HG03159 (cell line): Measurements from ENCODE around the gene FGF1.

ENCODE experiments used
- ATAC-seq: cut with Tn5 transposase; IDR thresholded peaks from one replicate; pipeline ENCODE4 v1.9.1; 2021; ENCODE audit warnings: mild to moderate bottlenecking, moderate library complexity; ENCODE audit not compliant: unreplicated experiment

The FGF1 gene

DNA sequence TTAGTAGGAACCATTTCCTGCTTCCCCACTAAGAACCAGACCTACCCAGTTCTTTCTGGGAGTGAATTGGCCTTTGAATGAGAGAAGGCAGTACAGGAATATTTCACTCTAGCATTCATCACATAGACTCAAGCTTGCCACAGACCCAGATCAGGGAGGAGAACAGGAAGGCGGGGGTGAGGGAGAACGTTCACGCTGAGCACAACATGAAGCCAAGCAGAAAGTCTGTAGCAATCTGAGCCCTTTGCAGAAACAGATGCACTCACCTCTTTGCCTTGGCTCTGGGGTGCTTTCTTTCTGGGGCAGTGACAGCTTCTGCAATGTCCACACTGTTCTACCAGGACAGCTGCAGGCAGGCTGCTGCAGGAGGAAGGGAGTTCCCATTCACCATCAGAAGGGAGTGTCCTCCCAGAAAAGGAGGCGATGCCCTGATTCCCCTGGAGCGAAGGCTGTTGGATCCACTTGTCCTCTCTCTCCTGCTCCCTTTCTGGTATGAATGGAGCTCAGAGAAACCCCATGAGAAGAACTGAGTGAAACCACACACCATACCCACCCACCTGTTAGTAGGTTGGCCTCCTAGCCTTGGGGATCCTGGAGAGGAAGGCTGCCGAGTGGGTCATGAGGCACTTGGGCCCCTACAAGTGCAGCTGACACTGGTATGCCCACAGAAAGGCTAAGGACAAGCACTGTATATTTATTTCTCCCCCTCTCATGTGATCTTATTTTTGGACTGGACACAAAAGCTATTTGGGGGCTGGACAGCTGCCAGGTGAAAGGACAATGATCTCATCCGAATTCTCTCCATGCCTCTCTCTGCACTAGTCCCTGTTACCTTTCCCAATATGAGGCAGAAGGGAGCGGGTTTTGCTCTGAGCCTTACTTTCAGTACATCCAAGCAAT is 11.7 kb upstream of the FGF1 start:
- no peak for ATAC-seq

DNA sequence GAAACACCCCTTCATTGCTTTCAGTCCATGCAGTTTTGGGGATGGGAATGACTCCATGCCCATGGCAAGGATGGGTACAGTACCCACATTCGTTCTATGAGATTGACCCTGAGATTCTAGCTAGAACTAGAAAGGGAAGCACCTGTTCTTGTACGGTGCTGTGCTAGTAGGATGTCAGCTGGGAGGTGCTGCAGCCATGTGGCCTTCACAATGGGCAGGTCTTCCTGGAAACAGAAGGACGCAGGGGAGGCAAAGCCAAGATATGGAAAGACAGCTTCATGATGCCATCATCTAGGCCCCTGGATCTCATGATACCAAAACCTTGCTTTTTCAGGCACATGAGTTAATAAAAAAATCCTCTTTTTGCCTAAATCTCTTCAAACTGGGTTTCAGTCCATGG is 10.5 kb upstream of the FGF1 start:
- ATAC-seq = no peak

DNA sequence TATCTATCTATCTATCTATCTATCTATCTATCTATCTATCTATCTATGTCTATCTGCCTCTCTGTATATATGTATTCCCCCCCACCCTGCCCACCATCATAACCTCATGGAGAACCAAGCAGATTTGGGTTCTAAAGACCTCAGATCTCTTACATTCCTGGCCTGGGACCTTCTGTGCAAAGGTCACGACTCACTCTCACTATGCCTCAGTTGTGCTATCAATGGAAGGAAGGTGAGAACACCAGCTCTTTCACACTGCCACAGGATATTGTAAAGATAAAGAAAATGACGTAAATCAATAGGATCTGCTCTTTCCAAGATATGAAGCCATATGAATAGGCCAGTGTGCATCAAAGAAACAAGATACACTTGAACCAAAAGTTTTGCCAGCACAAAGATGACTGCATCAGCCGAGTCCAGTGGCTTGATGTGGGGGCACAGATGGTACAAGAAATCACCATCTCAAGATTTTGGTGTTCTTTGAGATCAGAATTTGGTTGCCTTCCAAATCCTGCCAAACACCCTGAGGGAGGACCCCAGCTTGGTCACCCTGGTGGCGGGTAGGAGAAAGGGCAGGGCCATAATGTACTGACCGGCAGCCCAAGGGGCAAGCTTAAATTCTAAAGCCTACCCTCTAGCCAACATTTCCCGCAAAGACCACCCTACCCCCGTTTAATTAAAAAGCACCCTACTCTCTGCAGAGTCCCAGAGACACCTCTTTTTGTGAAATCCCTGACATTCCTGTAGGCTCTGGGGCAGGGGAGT is 8.4 kb upstream of the FGF1 start:
- no peak for ATAC-seq

DNA sequence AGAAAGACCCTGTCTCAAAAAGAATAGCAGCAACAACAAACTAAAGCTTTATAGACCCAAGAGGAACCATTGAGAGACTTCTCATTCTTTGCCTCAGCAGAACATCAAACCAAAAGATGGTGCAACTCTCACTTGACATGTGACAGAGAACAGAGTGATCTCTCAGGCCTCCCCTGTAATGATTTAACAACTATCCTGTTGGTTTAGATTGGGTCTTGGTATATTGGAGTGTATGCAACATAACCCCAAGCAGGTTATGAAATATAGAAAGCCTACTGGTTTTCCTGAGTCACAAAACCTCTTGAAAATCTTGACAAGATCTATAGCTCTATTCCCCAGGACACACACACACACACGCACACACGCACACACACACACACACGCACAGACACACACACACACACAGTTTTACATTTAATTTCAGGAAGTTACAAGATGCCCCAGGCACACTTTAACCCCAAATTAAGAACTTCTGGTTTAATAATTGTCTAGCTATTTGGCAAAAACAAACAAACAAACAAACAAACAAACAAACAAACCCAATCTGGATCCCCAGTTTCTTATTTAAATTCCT is 6.5 kb upstream of the FGF1 start:
- no peak for ATAC-seq

DNA sequence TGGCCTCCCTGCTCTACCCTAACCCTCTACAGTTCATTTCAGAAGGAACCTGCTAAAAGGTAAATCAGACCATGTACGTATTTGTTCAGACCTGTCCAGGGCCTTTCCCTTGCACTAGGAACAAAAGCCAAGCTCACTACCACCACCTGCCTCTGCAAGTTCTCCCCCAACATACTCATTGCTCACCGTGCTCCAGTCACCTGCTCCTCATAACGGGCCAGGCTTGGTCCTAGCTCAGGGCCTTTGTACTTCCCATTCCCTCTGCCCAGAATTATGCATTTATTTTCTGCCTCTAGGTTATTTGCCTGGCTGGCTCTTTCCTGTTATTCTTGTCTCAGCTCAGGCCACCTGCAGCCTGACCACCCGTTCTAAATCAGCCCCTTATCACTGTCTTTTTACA is 4.8 kb upstream of the FGF1 start:
- ATAC-seq = no peak

DNA sequence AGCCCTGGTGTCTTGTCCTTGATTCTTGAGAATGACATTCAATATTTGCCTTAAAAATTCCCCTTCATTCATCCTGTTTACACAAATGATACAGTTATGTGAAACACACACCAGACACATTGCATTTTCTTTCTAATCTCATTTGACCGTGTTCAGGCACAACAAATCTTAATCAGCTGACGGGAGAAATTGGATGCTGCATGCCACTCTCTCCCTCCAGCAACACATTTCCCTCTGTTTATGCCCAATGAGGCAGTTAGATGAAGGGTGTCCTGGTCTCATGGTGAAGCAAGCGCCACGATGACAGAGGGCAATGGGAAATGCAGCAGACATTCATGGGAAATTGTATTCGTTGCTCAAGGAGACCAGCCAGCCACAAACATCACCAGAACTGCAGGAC is 3.2 kb upstream of the FGF1 start:
- no peak for ATAC-seq

DNA sequence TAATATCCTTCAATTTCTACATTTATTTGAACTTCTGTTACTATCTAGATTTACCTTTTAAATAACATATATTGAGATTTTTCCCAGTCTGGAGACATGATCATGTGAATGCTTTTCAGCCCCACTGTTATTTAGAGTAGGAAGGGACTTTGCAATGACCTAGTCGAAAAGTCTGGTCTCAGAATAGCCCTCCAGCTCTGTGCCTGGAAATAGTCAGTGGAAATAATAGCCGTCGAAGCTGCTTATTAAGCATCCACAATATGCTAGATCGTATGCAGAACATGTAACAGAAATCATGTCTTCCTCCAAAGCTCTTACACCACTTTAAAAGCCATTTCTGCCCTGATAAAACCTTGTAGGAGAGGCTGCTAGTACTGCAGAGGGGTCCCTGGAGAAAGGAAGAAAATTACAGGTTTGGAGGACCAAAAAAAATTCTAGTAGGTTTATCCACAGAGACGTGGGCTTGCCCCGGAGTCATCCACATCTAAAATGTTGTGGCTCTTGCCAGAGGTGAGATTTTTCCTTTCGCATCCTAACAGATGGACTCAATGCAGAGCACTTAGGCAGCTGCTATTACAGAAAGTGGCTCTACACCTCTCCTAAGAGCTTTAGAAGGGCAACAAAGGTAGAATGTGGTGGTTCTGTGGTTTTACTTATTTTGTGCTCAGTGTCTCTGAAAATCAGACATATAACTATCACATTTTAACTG is 2.5 kb upstream of the FGF1 start:
- ATAC-seq = no peak

DNA sequence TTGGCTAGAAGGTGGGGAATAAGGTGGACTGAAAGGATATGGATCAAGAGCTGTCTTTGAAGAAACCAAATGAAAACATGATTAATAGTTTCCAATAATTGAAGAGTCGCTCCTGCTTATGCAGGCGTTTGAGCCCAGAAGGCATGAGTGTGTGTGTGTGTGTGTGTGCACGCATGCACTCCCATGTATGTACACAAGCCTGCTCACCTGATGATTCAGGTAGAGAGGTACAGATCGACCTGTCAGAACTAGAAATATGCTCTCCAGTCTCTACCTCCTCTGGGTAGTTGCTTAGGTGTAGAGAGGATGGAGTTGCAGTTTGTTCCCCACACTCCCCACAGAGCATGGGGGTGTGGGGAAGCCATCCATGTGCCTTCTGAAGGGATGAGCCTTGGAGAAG is 1.1 kb upstream of the FGF1 start:
- ATAC-seq = no peak

DNA sequence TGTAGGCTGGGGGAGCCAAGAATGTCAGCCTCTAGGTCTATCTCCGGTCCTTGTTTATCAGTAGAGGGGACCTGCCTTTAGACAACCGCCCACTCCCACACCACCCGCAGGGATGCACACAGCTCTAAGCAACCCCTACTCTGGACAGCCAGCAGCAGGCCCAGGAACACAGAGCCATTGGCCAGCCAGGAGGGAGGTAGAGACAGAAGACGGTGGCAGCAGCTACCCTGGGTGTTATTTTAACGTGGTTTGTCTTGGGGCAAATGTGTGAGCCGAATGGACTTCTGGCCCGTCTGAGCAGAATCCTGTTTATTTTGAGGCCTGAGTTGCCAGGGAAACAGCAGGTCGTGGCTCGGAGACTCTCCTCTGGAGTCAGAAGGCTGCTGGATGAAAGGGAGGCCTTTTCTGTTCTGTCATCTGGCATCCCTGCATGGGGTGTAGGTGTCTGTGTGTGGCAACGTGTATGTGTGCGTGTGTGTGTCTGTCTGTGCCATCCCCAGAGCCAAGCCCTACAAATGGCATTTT is 382 bp upstream of the FGF1 start:
- ATAC-seq = no peak

DNA sequence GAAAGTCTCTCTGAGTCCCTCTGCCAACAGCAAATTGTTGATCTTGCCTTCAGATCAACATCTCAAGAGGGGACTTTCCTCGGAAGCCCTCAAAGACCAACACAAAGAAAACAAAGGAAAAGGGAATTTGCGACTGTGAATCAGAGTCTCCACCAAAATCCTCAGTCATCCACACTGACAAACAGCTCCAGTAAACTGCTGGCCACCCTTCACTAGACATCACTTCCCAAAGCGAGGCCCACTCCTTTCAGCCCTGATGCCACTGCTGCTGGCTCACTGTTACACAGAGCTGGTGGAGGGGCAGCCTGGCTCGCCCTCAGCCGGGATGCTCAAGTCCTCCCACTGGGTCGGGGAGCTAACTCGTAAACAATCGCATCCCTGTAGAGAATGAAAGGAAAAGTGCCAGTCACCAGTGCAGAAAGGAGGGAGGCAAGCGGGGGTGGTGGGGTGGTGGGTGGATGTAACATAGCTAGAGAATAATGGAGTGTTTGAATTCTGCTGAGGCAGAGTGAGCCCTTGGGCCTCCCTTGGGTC is 1.3 kb downstream of the FGF1 start:
- ATAC-seq = no peak

DNA sequence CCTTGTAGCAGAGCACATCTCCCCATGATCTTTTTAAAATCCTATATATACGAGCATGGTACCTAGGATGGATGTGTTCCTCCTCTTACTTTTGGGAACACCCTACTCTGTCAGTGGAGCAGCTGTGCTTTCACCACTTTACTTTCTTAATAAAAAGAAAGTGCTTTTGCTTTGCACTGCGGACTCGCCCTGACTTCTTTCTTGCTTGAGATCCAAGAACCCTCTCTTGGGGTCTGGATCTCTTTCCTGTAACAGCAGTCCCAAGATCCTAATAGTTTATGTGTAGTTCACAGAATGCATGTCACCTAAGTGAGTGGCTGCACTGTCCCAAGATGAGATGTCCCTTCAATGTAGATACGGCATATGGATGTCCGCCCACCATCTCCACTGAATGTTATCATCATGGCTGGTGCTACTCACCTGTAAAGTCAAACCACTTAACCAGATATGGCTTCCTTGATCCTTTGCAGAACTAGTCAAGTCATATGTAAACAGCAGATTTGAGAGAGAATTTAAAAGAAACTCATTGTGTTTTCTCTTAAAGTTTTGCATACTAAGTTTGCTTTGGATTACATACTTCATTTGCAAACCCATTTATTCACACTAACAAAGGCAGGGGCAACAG is 1.9 kb downstream of the FGF1 start:
- ATAC-seq = no peak

DNA sequence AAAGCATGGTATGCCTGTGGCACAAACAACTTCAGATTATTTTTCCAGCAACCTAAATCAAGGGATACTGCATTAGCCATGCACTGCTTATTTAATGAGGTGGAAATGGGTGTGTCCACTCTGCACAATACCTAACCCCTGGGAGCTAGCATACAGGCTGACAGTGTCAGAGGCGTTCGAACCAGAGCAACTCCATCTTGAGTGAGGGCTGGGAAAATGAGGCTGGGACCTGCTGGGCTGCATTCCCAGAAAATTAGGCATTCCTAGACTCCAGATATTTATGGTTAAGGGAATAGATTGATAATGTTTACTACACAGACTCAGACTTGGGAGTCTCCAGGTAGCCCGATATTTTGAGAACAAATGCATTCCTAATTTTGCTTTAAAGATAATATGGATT is 2.8 kb downstream of the FGF1 start:
- no peak for ATAC-seq

DNA sequence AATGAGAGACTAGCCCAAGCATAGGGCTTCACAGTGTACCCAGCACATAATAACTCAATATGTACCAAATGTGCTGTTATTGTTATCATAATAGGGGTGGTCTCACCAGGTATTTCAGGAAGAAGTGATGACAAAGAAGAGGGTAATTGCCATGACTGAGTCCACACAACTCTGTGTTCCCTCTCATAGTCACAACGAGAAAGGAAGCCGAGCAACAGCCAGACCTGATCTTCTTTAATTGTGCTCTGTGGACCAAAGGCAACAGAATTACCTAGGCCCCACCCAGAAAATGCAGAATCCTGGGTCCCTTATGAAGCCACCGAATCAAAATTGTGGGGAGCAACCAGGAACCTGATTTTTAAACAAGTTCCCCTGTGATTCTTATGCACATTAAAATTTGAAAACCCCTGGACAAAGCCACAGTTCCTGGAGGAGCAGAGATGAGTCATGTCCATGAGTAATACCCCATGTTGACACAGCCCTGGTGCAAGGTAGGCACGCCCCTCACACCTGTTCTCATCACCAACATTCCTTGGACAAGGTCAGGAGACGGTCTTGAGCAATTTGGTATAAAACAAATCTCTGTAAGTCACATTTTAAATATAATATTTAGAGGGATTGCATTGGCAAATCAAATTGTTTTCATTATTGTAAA is 5.2 kb downstream of the FGF1 start:
- no peak for ATAC-seq

DNA sequence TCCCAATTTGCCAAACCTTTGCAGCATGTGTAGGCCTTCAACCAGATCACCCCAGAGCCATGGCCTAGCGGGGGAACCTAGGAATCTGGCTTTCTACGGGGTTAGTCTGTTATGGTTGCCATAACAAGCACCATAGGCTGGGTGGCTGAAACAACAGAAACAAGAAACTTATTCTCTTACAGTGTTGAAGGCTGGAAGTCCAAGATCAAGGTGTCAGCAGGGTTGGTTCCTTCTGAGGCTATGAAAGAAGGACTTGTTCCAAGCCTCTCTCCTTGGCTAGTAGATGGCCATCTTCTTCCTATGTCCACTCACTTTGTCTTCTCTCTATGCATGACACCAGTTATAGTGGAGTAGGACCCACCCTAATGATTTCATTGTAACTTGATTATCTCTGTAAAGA is 6.1 kb downstream of the FGF1 start:
- no peak for ATAC-seq

DNA sequence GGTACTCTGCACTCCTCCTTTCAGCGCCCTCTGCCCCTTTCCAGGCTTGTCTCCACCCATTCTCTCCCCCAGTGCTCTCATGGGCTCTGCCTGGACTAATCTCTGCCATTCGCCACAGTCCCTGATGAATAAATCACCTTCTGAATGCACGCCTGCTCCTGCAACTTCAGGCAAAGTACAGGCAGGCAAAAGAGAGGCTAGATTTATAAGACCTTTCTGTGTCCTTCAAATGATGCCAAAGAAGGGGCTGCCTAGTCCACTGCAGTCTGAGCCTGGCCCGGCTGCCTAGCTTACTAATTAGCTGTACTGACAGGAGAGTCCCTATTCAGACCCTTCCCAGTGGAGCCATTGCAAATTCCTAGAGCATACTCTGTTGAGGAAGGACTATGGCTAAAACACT is 7.4 kb downstream of the FGF1 start:
- no peak for ATAC-seq

DNA sequence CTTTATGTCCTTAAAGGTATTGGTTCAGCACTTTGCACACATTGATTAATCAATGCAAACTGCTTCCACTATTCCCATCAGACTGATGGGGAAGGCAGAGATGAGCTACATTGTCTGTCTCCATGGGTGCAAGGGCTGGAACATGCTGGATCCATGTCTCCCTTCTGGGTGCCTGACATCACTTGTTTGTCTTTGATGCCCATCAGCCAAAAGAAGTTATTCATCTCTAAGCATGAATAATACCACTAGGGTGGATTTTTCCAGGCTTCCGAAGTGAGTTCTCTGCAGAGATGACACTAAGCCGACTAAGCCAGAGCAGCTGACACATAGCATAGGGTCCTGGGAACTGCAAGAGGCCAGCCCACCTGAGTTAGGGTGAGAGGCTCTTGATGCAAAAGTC is 8.7 kb downstream of the FGF1 start:
- no peak for ATAC-seq

DNA sequence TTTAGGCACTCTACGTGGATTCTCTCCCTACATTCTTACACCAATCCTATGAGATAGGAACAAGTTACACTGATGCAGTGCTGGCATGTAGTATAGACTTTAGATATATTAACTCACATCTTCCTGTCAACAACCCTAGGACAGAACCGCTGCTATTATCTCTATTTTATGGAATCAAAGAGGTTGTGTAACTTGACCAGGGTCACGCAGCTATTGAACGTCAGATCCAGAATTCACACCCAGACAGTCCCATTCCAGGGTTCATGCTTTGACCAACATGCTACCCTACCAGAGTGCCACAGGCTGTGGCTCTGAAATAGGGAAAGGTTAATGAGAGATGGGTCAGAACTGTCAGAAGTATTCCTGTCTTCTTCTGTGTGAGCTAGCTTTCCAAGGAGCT is 9.6 kb downstream of the FGF1 start:
- no peak for ATAC-seq

DNA sequence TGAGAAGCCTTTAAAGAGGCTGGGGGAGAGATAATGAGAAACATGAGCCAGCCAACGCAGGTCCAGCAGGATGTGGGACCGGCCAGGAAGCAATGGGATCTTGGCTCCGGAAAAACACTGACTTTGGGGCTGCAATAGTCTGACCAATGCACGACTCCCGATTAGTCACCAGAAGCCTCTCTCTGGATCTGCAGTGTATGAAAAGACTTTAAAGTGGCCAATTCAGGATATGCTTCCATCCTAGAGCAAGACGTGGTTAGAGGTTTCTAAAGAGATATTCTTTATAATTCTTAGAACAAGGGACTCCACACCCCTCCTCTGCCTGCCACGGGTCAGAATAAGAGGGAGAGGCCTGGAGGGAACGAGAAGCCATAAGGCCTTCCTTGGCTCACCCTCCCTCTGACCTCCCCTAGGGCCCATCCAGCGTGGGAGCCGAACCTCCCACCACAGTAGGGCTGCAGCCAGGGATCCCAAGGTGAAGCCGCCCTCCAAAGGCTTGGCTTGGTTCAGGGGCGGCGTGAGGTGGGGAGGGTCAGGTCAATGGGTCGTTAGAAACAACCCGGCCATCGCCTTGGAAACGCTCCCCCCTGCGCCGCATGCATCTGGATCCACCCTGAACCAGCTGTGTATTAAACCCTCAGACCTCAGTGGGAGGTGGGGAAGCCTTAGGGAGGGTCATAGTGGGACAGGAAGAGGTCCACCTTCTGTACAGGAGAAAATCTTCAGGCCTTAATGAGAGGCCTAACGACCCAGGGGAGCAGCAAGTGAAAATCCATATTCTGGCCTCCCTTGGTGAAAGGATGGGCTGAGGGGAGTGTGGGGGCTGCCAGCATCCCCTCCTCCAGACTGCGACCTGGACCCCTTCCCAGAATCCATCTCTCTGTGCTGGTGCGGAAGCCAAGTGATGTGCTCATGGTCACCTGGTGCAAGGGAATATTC is 11.1 kb downstream of the FGF1 start:
- ATAC-seq = no peak

DNA sequence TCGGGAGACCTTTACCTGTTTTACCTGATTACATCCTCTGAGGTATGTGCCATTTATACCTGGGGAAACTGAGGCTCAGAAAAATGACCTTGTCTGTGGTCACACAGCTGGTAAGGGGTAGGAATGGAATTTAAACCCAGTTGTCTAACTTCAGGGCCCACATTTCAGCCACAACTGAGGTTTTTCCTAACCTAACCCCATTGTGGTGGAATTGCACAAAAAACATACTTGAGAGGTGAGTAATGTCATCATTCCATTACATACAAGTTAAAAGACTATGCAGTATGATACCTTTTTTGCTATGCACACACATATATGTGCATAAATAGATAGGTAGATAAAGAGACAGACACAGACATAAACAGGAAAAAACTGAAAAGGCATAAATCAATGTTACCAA is 14.1 kb downstream of the FGF1 start:
- no peak for ATAC-seq
